GM18868 (cell line): ENCODE data around the gene UNC5B.
A peak's percentile ranks its signal among the peaks of the same experiment; 100 is the strongest.

Experiments used
- ATAC-seq: cut with Tn5 transposase; IDR thresholded peaks from one replicate; pipeline ENCODE4 v1.9.1; 2021; ENCODE audit warnings: mild to moderate bottlenecking, moderate library complexity; ENCODE audit not compliant: unreplicated experiment

Gene UNC5B

GRCh38 chr10:71314028-71314693 is 101.8 kb downstream of the UNC5B start:
- no peak for ATAC-seq

- ATAC-seq: no peak
These were observed 102.4 kb downstream of the UNC5B start for GRCh38 chr10:71314694-71315225.

- no peak for ATAC-seq
These were observed 103.9 kb downstream of the UNC5B start for GRCh38 chr10:71316056-71316785.

- no peak for ATAC-seq
These were observed 104.4 kb downstream of the UNC5B start for GRCh38 chr10:71316786-71317160.

- no peak for ATAC-seq
These were observed 105.4 kb downstream of the UNC5B start for GRCh38 chr10:71317739-71318138.

- peak; percentile 68 for ATAC-seq
These were observed 106.9 kb downstream of the UNC5B start, which contains the start of gene SLC29A3 for GRCh38 chr10:71319042-71319799. SLC29A3 (plus strand) TSS chr10:71319259; CDS start chr10:71319310, 51 bp downstream.

GRCh38 chr10:71319800-71320392 is 107.5 kb downstream of the UNC5B start:
- ATAC-seq: no peak

GRCh38 chr10:71320592-71320991 is 108.2 kb downstream of the UNC5B start:
- no peak for ATAC-seq

- no peak for ATAC-seq
These were observed 109.0 kb downstream of the UNC5B start for GRCh38 chr10:71321386-71321785.

GRCh38 chr10:71323407-71323806 is 111.0 kb downstream of the UNC5B start:
- ATAC-seq: no peak

- no peak for ATAC-seq
These were observed 112.4 kb downstream of the UNC5B start for GRCh38 chr10:71324743-71325142.

GRCh38 chr10:71325267-71325666 is 112.9 kb downstream of the UNC5B start:
- ATAC-seq: no peak

- ATAC-seq: no peak
These were observed 114.1 kb downstream of the UNC5B start for GRCh38 chr10:71326464-71326881.

GRCh38 chr10:71330789-71331404 is 118.5 kb downstream of the UNC5B start:
- no peak for ATAC-seq

- no peak for ATAC-seq
These were observed 119.4 kb downstream of the UNC5B start for GRCh38 chr10:71331736-71332135.

GRCh38 chr10:71332466-71332865 is 120.1 kb downstream of the UNC5B start:
- ATAC-seq: no peak

- ATAC-seq: no peak
These were observed 120.9 kb downstream of the UNC5B start for GRCh38 chr10:71333129-71333887.

GRCh38 chr10:71334221-71334791 is 121.9 kb downstream of the UNC5B start:
- no peak for ATAC-seq

- ATAC-seq: no peak
These were observed 122.9 kb downstream of the UNC5B start for GRCh38 chr10:71335173-71335708.
